H1 (cell line): ENCODE data around the gene MXI1. TPM values are rescaled to one million over a fixed set of nuclear protein-coding genes. Genes with fewer than 3 reads are reported as not detected.

Source experiments
- JUN ChIP-seq: IDR thresholded peaks from 2 replicates; pipeline ENCODE4 v1.6.1; 2011; ENCODE audit warnings: low read depth, mild to moderate bottlenecking, improper control_type of control experiment, low read length
- NRF1 ChIP-seq: IDR thresholded peaks from 2 replicates; pipeline ENCODE4 v1.6.1; 2011; ENCODE audit warnings: mild to moderate bottlenecking, low read depth, low read length, improper control_type of control experiment
- SIX5 ChIP-seq: IDR thresholded peaks from 2 replicates; pipeline ENCODE4 v1.6.1; 2011; ENCODE audit warnings: mild to moderate bottlenecking, low read depth, low read length
- TCF12 ChIP-seq: IDR thresholded peaks from 2 replicates; pipeline ENCODE4 v1.6.1; 2011; ENCODE audit warnings: low read depth, mild to moderate bottlenecking, low read length
- polyA plus RNA-seq, 7 experiments: library from polyadenylated mRNA; depleted of rRNA in 3 of 7; stranded (reverse) in 5 of 7; unstranded in 2 of 7; fragments of >200 nt in 5 of 7; fragments of 200-250 nt in 2 of 7; gene quantifications; 1 replicate in 5 of 7; 2 replicates in 1 of 7; 4 replicates in 1 of 7; pipeline versions ENCODE4 v1.2.1 to v1.2.3, GENCODE V29; 2011 to 2013; ENCODE audit warnings: missing spikeins in 2 of 7, mixed read lengths in 2 of 7
- total RNA-seq: library from RNA; stranded (reverse); fragmentation: NEBNext Ultra II Directional; extraction: Animal tissue kit (Norgen Biotek cat#: 25700); gene quantifications from 2 replicates; pipeline ENCODE4 v1.2.1, GENCODE V29; 2021

MXI1 gene
- total and polyA plus RNA-seq, 2 of the 8 experiments (the other 6 are each of a cell fraction or from before 2014, with no cell fraction given), result 5.7 to 8.8 TPM

DNA sequence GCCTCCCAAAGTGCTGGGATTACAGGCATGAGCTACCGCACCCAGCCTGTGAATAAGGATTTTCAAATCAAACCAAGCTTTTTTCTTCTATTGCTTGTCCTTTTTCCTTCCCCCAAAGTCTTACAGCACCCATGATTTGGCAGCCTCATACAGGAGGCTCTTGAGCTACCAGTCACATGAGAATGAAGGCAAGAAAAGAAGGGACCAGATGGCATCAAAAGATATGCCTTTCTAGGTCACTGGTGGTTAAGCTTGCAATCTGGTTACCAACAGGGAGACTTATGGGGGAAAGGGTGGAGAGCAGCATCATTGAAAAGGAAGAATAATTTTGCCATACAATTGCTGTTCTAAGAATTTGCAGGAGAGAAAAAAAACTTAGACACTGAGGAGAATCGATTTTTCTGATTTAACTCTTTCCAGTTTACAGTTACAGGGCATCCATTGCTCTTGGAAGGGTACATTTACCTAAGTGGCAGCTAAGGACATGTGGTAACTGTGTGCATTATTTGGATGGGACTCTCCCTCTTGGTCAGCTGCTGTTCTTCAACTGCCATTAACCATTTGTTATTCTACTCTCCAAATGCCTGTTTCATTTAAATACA is 67.8 kb downstream of the MXI1 start (continued):
- no peak for TF ChIP-seq SIX5
- no peak for TF ChIP-seq TCF12
- no peak for TF ChIP-seq NRF1
- no peak for TF ChIP-seq JUN
